ENCODE data around the gene RYR2.

DNA sequence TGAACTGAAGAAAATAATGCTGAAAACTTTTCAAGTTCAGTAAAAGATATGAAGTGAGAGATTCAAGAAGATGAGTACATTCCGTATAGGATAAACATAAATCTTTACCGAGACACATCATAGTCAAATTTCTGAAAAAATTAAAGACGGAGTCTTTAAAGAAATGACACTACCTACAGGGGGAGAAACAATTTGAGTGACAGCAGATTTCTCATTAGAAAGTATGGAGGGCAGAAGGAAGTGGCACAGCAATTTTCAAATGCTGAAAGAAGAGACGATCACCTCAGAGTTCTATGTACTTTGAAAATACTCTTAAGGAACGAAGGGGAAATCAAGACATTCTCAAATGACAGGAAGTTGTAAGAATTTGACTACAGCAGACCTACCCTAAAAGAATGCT lies 577.6 kb downstream of the RYR2 start:
- TF ChIP-seq, protein P1, sequence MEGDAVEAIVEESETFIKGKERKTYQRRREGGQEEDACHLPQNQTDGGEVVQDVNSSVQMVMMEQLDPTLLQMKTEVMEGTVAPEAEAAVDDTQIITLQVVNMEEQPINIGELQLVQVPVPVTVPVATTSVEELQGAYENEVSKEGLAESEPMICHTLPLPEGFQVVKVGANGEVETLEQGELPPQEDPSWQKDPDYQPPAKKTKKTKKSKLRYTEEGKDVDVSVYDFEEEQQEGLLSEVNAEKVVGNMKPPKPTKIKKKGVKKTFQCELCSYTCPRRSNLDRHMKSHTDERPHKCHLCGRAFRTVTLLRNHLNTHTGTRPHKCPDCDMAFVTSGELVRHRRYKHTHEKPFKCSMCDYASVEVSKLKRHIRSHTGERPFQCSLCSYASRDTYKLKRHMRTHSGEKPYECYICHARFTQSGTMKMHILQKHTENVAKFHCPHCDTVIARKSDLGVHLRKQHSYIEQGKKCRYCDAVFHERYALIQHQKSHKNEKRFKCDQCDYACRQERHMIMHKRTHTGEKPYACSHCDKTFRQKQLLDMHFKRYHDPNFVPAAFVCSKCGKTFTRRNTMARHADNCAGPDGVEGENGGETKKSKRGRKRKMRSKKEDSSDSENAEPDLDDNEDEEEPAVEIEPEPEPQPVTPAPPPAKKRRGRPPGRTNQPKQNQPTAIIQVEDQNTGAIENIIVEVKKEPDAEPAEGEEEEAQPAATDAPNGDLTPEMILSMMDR (IDR thresholded peaks at IDR 0.05), result no peak
- TF ChIP-seq POLR2A (IDR thresholded peaks at IDR 0.05) (no peak), POLR2AphosphoS5 (IDR thresholded peaks at IDR 0.05) (no peak)
